CD4-positive, alpha-beta T cell treated with Interferon alpha-2 for 1 hour (primary cell): ENCODE results near the gene INTS12.
A peak's percentile ranks its signal among the peaks of the same experiment; 100 is the strongest.
"Not testable (repeated sequence)": the region's sequence is repeated elsewhere in the genome, so short reads cannot be mapped to it uniquely, and the experiment has no call there.

Experiments
- DNase-seq, 2 donors: peaks; one replicate each; pipeline ENCODE4 v3.0.0-alpha.2; 2020 to 2022

Gene INTS12

DNA sequence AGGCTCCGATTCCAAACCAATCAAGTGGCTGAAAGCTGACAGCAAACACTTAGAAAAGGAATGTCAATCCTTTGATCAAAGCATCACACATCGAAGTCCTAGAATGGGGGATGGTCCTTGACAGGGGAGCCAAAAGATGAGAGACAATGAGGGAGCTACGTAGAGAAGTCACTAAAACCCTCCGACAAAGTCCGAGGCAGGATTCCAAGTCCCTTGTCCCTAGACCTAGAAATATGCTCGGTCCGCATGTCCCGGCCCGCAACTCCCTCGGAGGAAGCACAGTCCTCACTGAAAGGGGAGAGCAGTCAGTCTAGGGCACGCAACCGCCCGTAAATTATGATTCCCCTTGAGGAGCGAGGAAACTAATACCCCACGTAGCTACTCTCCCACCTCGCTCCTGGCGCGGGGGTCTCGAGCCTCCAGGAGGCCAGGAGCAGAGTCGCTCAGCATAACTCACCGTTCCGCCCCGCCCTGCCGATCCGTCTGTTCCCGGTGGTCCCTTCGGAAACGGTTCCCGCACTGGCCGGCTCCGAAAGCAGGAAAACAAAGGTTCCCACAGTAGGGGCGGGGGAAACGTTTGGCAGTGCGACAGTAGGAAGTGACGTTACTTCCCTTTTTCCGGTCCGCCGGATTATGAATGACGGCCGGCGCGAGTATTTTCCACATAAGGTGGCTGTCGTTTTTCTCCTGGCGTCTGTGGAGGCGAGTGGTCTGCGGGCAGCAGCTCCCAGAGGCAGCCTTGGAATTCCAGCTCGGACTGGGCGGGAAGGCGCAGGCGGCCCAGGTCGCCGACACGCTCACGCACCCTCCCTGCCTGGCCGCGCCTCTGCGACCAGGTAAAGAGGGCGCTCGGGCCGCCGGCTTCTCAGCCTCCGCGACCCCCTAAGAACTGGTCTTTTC, at the start of gene INTS12, which contains the start of gene GSTCD:
Gene INTS12, minus strand, starts transcription at position 509 of the 900 bp plus-strand sequence. CDS start 8,684 bp downstream, outside the sequence.
Gene GSTCD, plus strand, starts transcription at position 604 of the 900 bp plus-strand sequence. CDS start 8,830 bp downstream, outside the sequence.
- peak; percentile 85 to 91 for DNase-seq

DNA sequence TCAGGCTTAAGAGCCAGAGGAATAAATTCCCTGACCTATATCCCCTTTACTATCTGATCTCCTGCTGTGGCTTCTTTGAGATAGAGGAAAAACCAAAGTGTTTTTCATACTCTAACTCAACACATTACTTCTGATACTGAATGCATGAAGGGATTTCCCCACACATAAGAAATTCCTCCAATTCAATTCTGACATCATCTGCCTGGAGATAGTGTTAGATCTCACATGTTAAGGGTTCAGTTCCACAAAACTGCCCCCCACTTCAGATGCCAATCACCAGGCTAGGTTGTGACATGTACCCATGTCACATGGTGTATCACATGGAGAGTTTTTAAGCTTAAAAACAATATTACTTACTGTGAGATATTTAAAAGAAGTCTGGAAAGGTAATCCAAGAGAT, 46.9 kb upstream of the INTS12 start:
- no peak for DNase-seq

DNA sequence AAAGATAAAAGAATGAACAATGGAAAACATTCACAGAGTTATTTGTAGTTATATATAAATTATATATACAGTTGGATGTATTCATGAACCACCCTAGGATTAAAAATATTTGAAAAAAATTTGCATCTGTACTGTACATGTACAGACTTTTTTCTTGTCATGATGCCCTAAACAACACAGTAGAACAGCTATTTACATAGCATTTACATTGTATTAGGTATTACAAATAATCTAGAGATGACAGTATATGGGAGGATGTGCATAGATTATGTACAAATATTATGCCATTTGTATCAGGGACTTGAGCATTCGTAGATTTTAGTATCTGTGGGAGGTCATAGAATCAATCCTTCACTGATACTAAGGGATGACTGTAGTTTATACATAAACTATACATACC, 44.9 kb upstream of the INTS12 start:
- DNase-seq, result no peak

GRCh38 chr4:105751718-105752299, 43.3 kb upstream of the INTS12 start:
- DNase-seq, result no peak

DNA sequence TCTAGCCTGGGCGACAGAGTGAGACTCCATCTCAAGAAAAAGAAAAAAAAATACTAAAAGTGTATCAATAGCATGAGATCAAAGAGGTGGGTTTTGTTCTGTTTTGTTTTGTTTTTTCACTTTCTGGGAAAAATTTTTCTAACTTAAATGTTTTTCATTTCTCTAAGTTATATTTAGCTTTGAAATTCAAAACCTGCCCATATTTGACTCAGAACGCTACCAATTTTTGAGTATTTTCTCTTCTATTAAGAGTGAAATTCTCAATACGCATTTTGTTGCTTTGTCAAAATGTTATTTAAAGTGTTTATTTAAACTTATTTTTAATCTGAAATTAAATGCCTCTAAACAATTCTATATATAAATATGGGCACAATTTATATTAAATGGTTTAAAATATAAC, 39.7 kb upstream of the INTS12 start:
- DNase-seq, result no peak

DNA sequence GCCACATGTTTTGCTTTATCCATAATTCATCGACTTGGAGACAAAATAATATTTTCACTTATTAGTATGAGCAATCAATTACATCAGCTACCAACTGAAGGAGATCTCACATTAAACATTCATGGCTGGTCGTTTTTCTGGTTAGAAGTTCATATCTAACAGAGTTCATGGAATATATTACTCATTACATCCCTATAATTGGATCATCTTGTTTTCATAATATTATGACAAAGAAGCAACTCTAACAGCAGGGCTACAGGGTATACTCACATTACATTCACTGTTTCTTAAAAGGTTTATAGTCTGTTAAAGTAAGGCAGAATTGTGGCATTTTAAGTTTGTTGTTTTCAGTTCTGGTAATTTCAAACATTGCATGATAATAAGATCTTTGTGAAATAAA, 33.1 kb upstream of the INTS12 start:
- DNase-seq, result no peak

GRCh38 chr4:105735217-105735616, 26.7 kb upstream of the INTS12 start:
- not testable (repeated sequence) for DNase-seq

- DNase-seq, result not testable (repeated sequence)
These were observed 21.4 kb upstream of the INTS12 start for GRCh38 chr4:105729895-105730294.

DNA sequence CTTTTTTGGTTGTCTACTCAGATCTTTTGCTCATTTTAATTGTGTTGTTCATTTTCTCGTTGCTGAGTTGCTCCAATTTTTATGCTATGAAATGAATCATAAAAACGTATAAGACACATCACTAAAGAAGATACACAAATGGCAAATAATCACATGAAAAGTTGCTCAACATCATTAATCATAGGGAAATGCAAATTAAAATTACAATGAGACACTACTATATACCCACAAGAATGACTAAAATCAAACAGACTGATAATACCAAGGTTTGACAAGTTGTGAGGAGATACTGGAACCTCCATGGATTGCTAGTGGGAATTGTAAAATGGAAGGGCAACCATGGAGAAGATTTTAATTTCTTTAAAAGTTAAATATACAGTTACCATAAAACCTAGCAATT, 17.1 kb upstream of the INTS12 start:
- DNase-seq, result no peak

DNA sequence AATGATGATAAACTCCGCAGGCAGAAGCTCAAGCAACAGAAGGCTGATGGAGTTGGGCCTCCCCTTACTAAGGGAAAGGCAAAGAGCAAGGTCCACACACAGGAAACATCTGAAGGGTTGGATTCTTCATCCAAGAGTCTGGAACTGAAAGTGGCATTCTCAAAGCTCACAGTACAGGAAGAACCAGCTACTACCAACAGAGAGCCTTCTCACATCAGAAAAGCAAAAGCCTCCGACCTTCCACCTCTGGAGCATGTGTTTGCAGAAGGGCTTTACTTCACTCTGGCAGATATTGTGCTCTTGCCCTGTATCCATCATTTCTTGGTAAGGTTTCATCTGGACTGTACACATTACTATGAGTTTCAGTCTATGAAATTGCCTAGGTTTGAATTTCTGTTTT, 10.7 kb upstream of the INTS12 start:
- DNase-seq, result no peak

- DNase-seq, result peak in 1 of 2 donors; percentile 39
These were observed 7.3 kb upstream of the INTS12 start for GRCh38 chr4:105715692-105716278.

DNA sequence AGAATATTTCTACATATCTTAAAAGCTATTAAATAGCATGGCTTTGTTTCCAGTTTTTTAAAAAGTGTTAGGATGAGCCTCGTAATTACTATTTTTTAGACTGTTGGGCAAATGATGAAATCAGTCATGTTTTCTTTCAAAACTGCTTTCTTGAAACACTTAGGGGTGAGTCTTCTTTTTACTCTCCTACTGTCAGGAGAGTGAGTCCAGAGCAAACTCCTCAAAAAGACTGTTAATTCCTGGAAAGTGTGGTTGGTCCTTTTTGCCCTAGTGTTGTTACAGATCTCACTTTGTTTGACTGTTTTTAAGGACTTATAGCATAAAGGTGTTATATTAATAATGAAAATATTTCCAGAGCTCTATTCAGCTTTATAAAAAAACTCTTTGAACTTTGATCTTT, 6.4 kb upstream of the INTS12 start:
- DNase-seq, result no peak

- no peak for DNase-seq
These were observed 5.6 kb upstream of the INTS12 start for GRCh38 chr4:105714071-105714521.

DNA sequence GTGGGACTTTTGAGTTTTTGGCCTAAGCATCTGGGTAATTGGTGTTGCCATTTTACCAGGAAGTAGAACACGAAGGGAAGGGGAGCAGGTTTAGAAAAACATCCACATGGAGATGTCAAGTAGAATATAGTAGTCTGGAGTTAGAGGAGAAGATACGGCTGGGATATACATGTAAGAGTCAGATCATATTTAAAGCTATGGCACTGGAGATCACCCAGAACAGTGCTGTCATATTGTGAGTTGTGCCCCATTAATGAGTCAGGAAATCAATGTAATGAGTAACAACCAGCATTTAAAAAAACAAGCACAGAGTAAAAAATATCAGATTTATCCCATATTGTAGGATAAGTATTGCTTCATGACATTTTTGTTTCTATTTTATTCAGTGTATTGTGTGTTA, 4.3 kb upstream of the INTS12 start:
- no peak for DNase-seq

DNA sequence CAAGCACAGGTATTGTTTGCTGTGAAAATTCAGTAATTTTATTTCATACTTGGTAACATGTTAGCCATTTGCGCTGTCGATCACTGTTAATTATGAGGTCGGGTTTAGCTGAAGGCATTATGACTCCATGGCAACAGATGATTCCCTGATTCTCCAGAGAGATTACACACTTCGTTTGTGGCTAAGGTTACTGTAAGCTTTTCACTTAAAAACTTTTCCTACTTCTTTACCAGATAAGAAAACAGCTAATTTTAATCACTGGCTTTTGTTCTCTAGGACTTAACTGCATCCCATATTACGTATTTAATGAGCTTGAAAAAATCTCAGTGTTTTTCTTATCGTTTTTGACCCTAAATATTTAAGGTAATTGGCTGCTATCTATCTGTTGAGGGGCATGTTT, 2.2 kb upstream of the INTS12 start:
- DNase-seq, result no peak

GRCh38 chr4:105710012-105710600, 1.6 kb upstream of the INTS12 start:
- DNase-seq, result no peak

- peak in 1 of 2 donors; percentile 26 for DNase-seq
These were observed 577 bp upstream of the INTS12 start for GRCh38 chr4:105709081-105709450.

- DNase-seq, result peak in 1 of 2 donors; percentile 29
These were observed 708 bp downstream of the INTS12 start for GRCh38 chr4:105707782-105708180.

DNA sequence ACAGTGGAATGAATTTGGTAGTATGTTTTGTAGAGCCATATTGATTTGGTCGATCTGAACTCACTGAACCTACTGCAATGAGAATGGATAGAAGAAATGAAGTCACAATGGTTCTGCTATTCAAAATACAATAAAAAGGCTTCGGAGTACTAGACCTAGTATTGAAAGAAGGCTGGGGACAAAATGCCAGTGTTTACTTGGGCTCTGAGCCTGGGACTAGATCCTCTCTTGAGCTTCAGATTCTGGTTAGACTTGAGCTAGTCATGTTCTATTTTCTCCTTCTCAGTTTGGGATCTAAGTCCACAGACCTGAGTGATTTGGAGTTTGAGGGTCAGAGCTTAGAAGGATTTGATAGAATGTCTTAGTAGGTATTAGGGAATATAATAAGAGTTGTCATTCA, 9.9 kb downstream of the INTS12 start:
- DNase-seq, result no peak

- not testable (repeated sequence) for DNase-seq
These were observed 12.7 kb downstream of the INTS12 start for GRCh38 chr4:105695832-105696231.

DNA sequence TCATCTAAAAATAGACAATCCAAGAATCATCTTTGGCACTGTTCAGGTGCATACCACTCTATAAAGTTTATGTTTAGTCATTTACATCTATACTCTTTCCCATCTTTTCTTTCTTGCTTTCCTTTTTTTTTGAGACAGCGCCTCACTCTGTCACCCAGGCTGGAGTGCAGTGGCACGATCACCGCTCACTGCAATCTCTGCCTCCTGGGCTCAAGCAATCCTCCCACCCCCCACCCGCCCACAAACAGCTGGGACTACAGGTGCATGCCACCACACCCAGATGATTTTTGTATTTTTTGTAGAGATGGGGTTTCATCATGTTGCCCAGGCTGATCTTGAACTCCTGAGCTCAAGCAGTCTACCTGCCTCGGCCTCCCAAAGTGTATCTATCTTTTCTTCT, 13.7 kb downstream of the INTS12 start:
- not testable (repeated sequence) for DNase-seq

GRCh38 chr4:105686571-105686970, 21.9 kb downstream of the INTS12 start:
- no peak for DNase-seq

DNA sequence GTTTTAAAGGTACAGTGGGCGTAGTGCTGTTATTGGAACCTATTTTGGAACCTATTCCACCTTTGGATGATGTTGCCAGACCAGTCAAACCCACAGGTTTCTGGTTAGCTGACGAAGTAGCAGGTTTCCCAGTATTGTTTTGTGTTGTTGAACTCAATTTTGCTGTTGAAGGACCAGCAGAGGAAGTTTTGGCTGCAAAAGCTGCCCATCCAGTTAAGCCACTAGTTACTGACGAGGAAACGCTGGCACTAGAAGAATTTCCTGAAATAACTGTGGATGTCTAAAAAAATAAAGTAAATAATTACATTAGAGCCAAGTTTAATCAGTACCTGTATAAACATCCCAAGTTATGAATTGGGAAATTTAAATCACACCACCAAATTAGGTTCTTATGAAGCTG, 25.5 kb downstream of the INTS12 start:
- DNase-seq, result no peak
